ENCODE data around the gene RAC3.

DNA sequence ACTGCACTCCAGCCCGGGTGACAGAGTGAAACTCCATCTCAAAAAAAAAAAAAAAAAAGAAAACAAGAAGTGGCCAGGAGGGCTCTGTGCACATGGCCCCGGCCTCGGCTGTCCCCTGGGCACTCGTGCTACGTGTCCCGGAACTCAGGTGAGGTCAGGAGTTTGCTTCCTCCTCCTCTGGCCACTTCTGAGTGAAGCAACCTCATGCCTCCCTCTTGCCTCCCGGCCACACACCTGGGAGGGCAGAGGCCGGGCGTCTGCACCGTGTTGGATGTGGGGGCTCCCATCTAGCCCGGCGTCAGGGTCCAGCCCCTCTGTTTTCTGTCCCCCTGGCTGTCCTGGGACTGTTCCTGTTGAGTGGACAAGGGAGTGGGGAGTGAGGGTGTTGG lies 31.9 kb upstream of the RAC3 start:
- TF ChIP-seq, protein P1, sequence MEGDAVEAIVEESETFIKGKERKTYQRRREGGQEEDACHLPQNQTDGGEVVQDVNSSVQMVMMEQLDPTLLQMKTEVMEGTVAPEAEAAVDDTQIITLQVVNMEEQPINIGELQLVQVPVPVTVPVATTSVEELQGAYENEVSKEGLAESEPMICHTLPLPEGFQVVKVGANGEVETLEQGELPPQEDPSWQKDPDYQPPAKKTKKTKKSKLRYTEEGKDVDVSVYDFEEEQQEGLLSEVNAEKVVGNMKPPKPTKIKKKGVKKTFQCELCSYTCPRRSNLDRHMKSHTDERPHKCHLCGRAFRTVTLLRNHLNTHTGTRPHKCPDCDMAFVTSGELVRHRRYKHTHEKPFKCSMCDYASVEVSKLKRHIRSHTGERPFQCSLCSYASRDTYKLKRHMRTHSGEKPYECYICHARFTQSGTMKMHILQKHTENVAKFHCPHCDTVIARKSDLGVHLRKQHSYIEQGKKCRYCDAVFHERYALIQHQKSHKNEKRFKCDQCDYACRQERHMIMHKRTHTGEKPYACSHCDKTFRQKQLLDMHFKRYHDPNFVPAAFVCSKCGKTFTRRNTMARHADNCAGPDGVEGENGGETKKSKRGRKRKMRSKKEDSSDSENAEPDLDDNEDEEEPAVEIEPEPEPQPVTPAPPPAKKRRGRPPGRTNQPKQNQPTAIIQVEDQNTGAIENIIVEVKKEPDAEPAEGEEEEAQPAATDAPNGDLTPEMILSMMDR (IDR thresholded peaks at IDR 0.05): no peak
- TF ChIP-seq POLR2AphosphoS5 (IDR thresholded peaks at IDR 0.05) (no peak), POLR2A (IDR thresholded peaks at IDR 0.05) (no peak)
